Ishikawa (cell line): ENCODE results near the gene REEP3.

Experiments used
- EP300 ChIP-seq: IDR thresholded peaks from 2 replicates; pipeline ENCODE4 v1.6.1; 2012; ENCODE audit warnings: borderline replicate concordance
- FOXM1 ChIP-seq: IDR thresholded peaks from 2 replicates; pipeline ENCODE4 v1.6.1; 2012; ENCODE audit warnings: low read depth, borderline replicate concordance
- MAX ChIP-seq: IDR thresholded peaks from 2 replicates; pipeline ENCODE4 v1.6.1; 2012
- TAF1 ChIP-seq: IDR thresholded peaks from 2 replicates; pipeline ENCODE4 v1.6.1; 2012; ENCODE audit warnings: low read depth, mild to moderate bottlenecking

- TF ChIP-seq TAF1 (no peak; the same call in 1 of the 2 replicates), EP300 (peak; percentile 76), MAX (0 out of 2 replicates have a peak, but pooled peaks have one; percentile 18), FOXM1 (no peak; the same call in none of the 2 replicates)
These were observed 108.3 kb downstream of the REEP3 start for GRCh38 chr10:63629363-63630084.
